GM19023 (cell line): ENCODE results near the gene GPR85.
"Not testable (repeated sequence)": the region's sequence is repeated elsewhere in the genome, so short reads cannot be mapped to it uniquely, and the experiment has no call there.

ENCODE experiments used
- ATAC-seq: cut with Tn5 transposase; IDR thresholded peaks from one replicate; pipeline ENCODE4 v1.9.1; 2021; ENCODE audit warnings: mild to moderate bottlenecking, moderate library complexity; ENCODE audit not compliant: unreplicated experiment

Gene GPR85

GRCh38 chr7:113084496-113085172, 2.0 kb downstream of the GPR85 start:
- ATAC-seq: no peak

GRCh38 chr7:113083816-113084495, 2.7 kb downstream of the GPR85 start:
- ATAC-seq: no peak

GRCh38 chr7:113083132-113083815, 3.4 kb downstream of the GPR85 start:
- peak; percentile 57 for ATAC-seq

GRCh38 chr7:113078331-113078730, 8.3 kb downstream of the GPR85 start:
- no peak for ATAC-seq

GRCh38 chr7:113076703-113077102, 9.9 kb downstream of the GPR85 start:
- no peak for ATAC-seq

GRCh38 chr7:113071465-113071864, 15.2 kb downstream of the GPR85 start:
- ATAC-seq: no peak

- ATAC-seq: no peak
Measured at GRCh38 chr7:113062499-113062898, 24.1 kb downstream of the GPR85 start.

GRCh38 chr7:113060100-113060499, 26.5 kb downstream of the GPR85 start:
- no peak for ATAC-seq

- ATAC-seq: no peak
Measured at GRCh38 chr7:113054938-113055337, 31.7 kb downstream of the GPR85 start.

GRCh38 chr7:113054272-113054671, 32.4 kb downstream of the GPR85 start:
- ATAC-seq: not testable (repeated sequence)

- not testable (repeated sequence) for ATAC-seq
Measured at GRCh38 chr7:113049221-113049620, 37.4 kb downstream of the GPR85 start.

GRCh38 chr7:113046453-113046852, 40.2 kb downstream of the GPR85 start:
- no peak for ATAC-seq

- no peak for ATAC-seq
Measured at GRCh38 chr7:113045379-113045778, 41.2 kb downstream of the GPR85 start.

- ATAC-seq: no peak
Measured at GRCh38 chr7:113044394-113044793, 42.2 kb downstream of the GPR85 start.

GRCh38 chr7:113040849-113041248, 45.8 kb downstream of the GPR85 start:
- ATAC-seq: no peak

GRCh38 chr7:113033959-113034358, 52.7 kb downstream of the GPR85 start:
- ATAC-seq: no peak
